Astrocyte of the cerebellum (primary cell): Measurements from ENCODE around the gene COL4A2.
A peak's percentile ranks its signal among the peaks of the same experiment; 100 is the strongest.

ENCODE experiments used
- DNase-seq: peaks from one replicate; pipeline ENCODE4 v3.0.0-alpha.2; 2011; ENCODE audit warnings: low read depth
- H3K4me3 ChIP-seq: 2 replicates; pipeline ENCODE4 v1.5.1; 2011; ENCODE audit warnings: mild to moderate bottlenecking, low read depth, low read length, moderate library complexity
- in situ Hi-C: cut with HindIII; loops from 2 replicates; pipeline ENCODE4 v1.10.0; 2017; ENCODE audit warnings: low sequenced_read_pairs
- TF ChIP-seq, protein P1 (sequence below): IDR thresholded peaks from 2 replicates; pipeline ENCODE4 v1.5.1; 2012; ENCODE audit warnings: low read length, low read depth, moderate library complexity, mild to moderate bottlenecking; ENCODE audit errors: missing control alignments

The COL4A2 gene

DNA sequence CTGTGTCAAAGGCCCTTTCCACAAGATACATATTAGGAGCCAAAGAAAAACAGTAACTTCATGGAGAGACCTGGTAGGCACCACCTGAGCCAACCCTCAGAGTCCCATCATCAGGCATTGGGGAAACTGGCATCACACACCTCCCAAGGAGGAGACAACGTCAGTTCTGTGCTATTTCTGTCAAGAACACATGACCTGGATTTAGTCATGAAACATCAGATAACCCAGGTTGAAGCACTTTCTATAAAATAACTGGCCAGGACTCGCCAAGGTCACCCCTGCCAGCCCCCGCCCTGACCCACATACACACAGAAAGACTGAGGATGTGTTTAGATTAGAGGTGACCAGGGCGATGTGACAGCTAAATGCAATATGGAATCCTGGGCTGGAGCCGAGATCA lies 35.8 kb upstream of the COL4A2 start:
- in situ Hi-C loops = no loop called here
- no peak overlapping the region for H3K4me3 ChIP-seq
- DNase-seq = no peak
- TF ChIP-seq, protein P1, sequence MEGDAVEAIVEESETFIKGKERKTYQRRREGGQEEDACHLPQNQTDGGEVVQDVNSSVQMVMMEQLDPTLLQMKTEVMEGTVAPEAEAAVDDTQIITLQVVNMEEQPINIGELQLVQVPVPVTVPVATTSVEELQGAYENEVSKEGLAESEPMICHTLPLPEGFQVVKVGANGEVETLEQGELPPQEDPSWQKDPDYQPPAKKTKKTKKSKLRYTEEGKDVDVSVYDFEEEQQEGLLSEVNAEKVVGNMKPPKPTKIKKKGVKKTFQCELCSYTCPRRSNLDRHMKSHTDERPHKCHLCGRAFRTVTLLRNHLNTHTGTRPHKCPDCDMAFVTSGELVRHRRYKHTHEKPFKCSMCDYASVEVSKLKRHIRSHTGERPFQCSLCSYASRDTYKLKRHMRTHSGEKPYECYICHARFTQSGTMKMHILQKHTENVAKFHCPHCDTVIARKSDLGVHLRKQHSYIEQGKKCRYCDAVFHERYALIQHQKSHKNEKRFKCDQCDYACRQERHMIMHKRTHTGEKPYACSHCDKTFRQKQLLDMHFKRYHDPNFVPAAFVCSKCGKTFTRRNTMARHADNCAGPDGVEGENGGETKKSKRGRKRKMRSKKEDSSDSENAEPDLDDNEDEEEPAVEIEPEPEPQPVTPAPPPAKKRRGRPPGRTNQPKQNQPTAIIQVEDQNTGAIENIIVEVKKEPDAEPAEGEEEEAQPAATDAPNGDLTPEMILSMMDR = no peak

DNA sequence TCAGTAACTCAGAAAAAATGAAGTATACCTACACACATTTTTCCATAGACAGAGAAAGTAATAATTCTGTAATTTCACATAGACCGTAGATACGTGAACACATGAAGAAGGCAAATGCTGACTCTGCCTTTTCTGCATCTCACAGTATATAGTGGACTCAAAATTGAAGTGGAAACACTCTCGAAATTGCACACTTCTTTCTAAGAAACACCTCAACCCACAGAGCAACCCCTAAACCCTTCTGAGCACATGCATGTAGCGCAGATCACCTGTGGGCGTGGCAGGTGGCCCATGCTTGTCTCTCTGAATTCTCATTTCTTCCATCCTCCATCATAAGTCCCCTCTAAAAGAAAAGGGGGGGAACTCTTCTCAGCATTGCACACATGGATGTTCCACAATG lies 34.9 kb upstream of the COL4A2 start:
- in situ Hi-C loops = no loop called here
- no peak overlapping the region for H3K4me3 ChIP-seq
- no peak for DNase-seq
- TF ChIP-seq, protein P1 = no peak

DNA sequence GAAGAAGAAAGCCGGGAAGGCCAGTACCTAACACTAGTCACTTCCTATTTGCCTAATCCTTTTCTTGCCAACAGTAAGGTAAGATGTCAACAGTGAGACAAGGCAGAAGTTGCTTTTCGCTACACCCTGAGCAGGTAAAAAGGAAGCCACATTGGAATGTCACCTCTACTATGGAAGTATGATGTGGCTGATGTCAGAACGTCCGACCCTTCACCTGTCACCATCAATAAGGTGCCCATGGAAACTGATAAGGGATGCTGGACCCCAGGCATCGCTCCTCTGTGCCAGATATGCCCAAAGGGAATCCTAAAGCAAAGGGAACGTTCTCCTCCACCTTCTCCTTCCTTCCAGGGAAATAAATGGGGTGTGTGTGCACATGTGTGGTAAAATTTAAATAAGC lies 34.4 kb upstream of the COL4A2 start:
- TF ChIP-seq, protein P1 = no peak
- in situ Hi-C loops = no loop called here
- no peak for DNase-seq
- no peak overlapping the region for H3K4me3 ChIP-seq

DNA sequence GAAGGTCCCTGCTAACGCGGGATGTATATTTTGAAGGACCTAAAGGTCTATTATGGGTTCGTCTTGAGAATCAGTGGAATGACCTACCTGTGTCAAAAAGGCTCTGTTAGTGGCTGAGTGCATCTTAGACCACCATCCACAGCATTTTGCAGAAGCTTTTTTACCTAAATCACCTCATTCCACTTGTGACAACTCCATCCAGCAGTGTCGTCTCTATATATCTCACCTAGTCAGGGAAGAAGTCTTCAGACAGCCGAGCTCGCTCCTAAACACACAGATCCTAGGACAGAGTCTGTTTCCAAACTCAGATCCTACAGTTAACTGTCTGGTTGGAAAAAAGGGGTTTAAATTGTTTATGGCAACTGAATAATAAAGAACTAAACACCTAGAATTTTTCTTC lies 33.8 kb upstream of the COL4A2 start:
- no peak for DNase-seq
- no peak overlapping the region for H3K4me3 ChIP-seq
- in situ Hi-C loops = no loop called here
- TF ChIP-seq, protein P1 = no peak

DNA sequence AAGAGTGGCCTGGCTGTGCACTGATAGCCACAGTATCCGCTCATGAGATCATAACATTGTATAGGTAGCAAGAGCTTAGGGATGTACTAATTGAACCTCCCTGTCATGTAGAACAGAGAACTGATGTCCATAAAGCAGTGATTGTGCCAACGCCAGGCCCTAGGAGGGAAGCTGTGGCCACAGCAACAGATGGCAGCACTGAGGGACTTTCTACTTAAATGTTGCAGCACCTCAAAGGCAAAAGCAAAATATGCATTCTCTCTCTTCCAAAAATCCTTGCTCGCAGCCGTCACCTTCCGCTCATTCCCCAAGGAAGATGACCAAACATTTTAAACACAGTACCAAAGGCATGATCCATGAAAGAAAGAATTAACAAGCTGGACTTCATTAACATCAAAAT lies 32.4 kb upstream of the COL4A2 start:
- TF ChIP-seq, protein P1 = peak; percentile 36
- no peak for DNase-seq
- no peak overlapping the region for H3K4me3 ChIP-seq
- in situ Hi-C loops = no loop called here

DNA sequence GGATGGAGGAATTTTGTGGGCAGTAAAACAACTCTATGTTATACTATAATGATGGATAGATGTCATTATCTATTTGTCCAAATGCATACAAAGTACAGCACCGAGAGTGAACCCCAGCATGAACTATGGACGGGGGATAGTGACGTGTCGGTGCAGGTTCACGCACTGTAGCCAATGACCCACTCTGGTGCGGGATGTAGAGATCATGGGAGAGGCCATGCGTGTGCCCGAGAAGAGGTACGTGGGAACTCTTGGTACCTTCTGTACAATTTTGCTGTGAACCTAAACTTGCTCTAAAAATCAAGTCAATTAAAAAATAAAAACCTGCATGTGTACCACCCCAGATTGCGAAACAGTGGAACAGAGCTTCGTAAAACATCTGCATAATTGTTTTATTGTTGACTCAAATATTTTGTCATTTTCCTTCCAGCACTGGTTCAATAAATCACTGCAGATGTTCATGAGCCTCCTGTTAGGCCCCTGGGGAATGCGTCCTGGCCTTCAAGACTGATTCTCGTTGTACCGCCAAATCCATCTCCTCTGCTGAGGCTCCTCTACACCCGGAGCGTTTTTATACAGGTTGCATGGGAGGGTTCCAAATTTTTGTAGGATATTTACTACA lies 31.0 kb upstream of the COL4A2 start:
- DNase-seq = no peak
- in situ Hi-C loops = no loop called here
- TF ChIP-seq, protein P1 = no peak
- H3K4me3 ChIP-seq = no peak overlapping the region
